Cerebellar cortex (tissue), 1 donor: Measurements from ENCODE around the gene ZNF296.

Experiments
- DNase-seq: peaks from one replicate; pipeline ENCODE4 v3.0.0-alpha.2; 2015; ENCODE audit warnings: low spot score

ZNF296 gene

DNA sequence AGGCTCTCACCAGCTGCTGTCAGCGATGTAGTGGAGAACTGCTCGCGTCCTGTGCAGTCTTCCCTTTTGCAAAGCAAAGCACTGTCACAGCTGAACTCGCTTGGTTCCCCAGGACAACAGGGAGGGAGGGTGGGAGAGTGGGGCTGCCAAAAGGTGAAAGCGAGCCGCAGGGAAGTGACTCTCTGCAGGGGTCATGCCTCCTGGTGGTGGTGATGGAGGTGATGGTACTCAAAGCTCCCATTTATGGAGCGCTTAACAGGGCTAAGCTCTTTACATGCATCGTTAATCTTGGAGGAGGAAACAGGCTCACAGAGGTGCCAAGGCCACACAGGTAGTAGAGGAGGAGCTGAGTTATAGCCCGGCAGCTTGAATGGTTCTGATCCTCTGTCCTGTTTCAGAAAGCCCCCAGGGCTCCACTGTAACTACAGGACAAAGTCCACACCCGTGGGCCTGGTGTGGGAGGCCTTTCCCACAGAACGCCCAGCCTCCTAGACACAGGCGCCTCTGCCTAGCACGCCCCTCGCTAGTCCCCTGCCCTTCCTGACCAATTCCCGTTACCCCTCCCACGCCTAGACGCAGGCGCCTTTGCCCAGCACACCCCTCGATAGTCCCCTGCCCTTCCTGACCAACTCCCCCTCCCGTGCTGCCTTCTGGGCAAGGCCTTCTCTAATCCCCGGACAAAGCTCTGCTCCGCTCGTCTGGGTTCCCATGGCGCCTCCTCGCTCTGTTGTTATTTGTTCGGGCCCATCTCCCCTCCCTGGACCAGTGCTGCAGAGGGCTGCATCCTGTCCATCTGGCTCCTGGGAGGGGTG is 27.4 kb upstream of the ZNF296 start:
- peak; percentile 51 for DNase-seq

DNA sequence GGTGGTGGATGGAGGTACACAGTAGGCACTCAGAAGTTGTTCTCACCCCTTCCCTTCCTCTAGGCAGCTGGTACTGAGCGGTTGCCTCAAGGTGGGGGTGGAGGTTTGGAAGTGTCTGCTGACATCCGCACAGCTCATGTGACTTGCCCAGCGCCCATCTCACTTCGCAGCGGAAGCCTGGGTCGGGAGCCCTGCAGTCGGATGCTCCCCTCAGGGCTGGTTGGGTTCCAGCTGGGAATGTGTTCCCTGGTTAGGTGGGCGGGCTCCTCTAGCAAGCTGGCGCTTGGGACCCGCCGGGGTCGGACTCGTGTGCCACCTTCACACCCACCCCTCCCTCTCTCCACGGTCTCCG is 26.9 kb upstream of the ZNF296 start:
- DNase-seq, result peak; percentile 47

DNA sequence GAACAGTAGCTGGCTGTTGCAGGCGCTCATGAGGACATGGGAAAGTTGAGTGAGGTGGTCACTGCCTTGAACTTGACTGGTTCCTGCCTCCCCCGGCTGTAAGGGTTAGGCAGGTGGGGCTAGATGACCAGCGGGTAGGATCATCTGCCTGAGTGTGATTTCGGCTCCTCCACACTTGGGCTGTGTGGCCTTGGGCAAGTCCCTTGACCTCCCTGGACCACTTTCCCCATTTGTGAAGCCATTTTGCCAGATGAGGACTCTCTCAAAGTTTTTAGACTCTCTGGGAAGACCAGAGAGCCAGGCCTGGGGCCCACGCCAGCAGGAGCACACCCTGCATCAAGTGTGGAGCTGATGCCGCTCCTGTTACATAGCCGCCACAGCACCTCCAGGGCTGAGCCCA is 26.2 kb upstream of the ZNF296 start:
- DNase-seq, result no peak

DNA sequence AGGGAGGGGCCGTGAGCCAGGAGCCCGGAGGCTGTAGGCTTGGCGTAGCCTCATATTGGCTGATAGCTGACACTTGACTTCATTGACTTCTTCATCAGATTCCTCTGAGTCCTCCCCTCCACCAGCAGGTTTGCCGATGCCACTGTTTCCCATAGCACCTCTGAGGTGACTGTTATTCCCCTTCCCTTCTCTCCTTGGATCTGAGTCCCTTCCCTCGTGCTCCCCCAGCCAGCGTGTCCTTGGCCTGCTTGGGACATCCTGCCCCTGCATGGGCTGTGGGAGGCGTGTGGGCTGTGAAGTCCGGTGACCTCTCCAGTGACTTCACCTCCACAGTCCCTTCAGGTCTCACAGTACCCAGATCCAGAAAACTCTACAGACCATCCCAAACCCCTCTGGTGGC is 25.5 kb upstream of the ZNF296 start:
- no peak for DNase-seq

DNA sequence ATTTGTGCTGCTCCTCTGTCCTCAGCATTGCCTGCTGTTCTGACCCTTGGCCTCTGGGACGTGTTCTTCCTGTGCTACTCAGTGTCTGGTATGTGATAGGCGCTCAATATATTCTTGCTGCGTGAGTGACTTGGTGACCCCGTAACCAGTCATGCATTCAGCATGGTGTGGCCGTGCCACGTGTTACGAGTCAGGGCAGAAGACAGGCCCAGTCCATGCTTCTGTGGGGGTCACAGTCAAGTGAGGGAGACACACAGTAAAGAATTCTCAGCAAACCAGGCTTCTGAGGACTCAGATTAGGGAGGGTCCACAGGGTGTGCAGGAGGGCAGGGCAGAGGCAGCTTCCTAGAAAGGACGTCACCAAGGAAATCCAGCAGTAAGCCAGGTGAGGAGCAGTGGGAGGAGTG is 24.6 kb upstream of the ZNF296 start:
- no peak for DNase-seq

DNA sequence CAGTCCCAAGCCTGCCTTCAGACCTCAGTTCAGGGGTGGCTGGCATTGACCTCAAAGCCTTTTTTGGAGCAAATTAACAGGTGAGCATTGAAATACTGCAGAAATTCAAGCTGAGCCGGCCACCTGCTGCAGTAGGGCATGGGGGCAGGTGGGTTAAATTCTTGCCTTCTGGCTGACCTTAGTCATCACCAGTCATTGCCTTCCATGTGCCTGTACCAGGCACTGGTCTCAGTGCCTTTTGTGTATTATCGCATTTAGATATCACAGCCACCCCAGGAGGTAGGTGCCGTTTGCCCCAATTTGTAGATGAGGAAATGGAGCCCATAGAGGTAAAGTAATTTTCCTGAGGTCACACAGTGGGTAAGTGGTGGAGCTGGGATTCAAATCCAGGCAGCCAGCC is 23.9 kb upstream of the ZNF296 start:
- DNase-seq, result no peak

DNA sequence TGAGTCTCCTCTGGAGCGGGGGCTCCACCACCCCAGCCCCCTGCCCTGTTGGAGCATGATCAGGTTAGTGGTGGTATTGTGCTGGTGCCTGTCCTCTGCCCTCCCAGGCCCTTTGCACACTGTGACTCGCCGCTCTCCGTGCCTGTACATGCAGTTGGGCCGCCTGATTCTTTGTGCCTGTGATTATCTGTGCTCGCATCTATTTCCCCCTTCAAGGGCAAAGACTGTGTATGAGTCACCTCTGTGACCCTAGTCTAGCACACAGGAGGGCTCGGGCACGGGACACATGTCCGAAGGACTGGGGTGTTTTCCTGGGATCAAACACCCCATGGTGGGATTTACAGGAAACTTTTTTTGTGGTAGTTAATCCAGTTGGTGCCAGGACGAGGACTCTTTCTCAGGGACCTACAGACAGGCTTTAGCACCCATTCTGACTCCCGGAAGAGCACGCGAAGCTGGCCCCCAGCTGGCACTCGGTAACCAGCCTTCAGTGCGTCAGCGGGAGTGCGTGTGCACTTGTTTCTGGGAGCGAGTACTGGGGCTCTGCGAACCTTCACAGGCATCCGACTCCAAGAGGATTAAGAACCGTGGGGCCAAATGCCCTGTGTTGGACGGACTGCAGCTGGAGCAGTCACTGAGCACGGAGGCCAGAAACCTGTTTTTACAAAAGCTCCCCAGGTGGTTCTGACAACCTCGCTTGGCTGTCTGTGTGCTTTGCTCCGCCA is 23.4 kb upstream of the ZNF296 start:
- peak; percentile 82 for DNase-seq

DNA sequence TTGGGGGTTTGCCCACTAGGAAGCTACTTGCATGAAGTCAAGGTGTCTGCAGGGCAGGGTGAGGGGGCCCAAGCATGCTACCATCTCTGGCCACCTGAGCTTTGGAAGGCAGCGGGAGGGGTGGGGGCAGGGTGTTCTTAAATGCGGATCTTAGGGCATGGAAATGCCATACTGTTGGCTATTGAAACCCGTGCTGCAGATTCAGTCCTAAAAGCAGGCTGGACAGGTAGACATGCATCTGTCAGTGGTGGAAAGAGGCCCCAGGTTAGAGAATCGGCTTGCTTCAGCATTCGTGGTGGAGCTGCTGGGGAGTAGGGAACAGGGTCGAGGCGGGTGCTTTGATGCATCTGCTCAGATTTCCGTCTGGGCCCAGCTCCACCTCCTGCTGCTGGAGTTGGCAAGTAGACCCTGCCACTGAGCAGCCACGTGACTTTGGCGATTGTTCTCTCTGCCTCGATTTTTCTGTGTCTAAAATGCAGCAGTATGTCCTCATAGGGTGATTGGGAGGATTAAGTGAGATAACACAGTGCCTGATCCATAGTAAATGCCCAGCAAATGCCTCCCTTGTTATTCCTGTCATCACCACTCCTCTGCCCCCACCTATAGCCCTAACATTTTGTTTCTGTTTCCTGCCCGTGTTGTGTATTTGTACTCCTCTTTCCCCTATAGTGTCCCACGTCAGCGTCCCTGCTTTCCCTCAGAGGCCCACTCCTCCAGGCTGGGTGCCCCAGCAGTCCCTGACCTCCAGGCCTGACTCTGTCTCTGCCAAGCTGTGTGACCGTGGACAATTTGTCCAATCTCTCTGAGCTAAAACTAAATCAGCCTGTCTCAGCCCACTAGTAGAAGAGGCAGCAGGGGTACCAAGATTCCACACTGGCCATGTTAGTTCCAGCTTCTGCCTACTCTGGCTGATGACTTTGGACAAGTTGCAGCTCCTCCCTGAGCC is 22.5 kb upstream of the ZNF296 start:
- peak; percentile 82 for DNase-seq

DNA sequence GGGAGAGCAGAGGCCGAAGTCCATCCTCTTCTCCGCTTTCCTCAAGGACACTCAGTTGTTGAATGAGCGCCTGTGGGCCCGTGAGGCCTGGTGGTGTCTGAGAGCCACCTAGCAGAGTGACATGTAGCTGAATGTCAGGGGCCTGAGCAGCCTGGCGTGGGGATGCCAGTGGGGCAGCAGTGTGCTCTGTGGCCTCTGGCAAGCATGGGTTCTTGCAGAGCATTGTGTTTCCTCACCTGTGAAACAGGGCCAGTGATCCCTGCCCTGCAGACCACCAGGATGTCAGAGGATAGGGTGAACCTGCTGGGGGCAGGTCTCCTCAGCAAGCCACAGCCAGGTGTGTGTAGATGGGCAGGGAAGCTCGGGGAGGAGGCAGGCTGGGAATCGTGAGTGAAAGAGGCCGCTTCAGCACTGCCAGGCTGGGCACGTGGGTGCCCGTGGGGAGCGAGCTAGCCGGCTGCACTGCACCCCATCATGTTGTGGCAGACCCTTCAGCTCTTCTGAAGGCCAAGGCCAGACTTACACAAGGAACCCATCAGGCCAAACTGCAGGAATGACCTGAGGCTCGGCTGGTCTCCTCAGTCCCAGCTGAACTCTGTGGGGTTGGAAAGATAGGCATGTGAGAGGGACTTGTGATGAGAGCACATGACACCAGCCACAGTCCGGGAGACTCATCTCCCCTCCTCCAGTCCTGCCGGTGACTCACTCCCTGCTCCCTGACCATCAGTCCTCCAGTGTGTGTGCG is 21.7 kb upstream of the ZNF296 start:
- peak; percentile 48 for DNase-seq

DNA sequence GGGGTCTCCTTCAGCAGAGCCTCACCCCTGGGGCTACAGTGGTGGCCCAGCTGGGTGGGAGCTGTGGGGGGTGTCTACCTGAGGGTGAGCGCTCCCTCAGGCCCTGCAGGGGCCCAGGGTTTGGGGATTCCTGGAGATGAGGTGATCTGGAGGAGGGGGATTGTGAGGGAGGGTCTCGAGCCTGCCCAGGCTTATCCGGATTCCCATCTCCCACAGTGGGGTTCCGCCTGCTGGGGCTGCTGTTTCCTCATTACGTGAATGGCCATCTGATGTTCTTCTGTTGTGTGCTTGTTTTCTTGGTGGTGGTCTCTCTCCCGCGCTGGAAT is 21.1 kb upstream of the ZNF296 start:
- no peak for DNase-seq

DNA sequence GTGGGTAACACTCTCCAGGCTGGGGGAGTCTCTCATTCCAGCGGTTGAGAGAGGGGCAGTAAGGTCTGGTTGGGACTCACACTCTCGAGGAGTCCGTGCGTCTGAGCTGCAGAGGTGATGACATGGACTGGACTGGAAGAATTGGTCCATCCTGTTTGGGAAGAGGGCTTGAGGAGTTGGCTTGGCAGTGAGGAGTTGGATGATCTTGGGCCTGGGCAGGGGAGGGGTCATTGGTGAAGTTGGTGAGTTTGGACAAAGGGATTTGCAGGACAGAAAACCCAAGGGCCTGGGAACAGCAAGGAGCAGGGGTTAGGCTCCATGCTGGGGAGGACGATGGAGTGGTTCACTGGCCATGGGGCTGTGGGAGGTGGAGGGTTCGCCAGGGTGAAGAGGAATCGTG is 20.4 kb upstream of the ZNF296 start:
- no peak for DNase-seq

DNA sequence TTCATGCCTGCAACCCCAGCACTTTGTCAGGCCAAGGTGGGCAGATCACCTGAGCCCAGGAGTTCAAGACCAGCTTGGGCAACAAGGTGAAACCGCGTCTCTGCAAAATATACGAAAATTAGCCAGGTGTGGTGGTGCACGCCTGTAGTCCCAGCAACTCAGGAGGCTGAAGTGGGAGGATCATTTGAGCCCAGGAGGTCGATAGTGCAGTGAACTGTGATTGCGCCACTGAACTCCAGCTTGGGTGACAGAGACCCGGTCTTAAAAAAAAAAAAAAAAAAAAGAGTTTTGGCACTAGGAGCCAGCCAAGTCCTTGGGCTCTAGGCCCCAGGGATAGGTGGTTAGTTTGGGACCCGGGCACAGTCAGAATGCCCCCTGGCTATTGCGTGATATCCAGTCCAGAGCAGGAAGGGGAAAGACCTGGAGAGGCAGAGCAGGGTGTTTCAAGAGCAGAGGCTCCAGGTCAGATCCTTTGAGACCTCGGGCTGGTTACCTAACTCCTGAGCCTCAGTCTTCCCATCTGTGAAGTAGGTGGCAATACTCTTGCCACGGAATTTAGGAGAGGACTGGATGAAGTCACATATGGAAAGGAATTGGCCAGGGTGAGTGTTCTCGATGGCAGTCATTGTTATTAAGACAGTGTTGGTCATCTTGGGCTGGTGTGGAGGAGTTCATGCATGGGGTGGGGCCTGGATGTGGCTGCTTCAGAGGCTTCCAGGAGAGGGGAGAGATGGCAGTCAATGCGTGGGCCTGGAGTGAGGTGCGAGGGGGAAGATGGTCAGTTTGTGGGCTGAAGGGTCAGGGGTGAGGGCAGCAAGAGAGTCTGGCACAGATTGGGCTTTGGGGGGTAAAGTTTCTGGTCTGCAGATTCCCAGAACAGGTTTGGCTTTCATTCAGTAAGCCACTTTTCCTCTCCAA is 19.5 kb upstream of the ZNF296 start:
- no peak for DNase-seq

DNA sequence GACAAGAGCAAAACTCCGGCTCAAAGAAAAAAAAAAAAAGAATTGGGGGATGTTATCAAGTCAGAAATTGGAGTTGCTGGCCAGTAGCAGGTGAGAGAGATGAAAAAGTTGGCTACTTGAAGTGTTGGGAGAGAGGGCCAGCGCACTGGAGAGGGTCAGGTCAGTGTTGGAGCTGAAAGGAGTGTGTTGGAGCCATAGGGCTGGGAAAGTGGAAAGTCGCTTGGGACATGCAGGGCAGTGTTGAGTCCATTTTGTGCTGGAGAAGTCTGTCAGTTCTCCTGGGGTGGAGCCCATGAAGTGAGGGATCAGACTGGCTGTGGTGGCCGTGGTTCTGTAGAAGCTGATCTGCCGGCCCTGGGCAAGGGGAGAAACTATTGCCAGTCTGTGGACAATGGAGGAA is 18.4 kb upstream of the ZNF296 start:
- DNase-seq, result no peak

DNA sequence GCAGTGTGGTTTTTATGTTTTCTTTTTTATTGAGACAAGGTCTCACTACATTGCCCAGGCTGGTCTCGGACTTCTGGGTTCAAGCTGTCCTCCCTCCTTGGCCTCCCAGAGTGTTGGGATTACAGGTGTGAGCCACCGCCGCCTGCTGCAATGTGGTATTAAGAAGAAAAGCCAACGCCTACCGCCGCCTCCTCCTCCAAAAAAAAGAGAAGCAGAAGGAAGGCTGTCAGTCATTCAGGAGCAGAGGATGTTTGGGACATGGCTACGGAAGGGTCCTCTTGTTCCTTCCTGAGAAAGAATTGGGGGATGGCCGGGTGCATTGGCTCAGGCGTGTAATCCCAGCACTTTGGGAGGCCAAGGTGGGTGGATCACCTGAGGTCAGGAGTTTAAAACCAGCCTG is 17.9 kb upstream of the ZNF296 start:
- no peak for DNase-seq

DNA sequence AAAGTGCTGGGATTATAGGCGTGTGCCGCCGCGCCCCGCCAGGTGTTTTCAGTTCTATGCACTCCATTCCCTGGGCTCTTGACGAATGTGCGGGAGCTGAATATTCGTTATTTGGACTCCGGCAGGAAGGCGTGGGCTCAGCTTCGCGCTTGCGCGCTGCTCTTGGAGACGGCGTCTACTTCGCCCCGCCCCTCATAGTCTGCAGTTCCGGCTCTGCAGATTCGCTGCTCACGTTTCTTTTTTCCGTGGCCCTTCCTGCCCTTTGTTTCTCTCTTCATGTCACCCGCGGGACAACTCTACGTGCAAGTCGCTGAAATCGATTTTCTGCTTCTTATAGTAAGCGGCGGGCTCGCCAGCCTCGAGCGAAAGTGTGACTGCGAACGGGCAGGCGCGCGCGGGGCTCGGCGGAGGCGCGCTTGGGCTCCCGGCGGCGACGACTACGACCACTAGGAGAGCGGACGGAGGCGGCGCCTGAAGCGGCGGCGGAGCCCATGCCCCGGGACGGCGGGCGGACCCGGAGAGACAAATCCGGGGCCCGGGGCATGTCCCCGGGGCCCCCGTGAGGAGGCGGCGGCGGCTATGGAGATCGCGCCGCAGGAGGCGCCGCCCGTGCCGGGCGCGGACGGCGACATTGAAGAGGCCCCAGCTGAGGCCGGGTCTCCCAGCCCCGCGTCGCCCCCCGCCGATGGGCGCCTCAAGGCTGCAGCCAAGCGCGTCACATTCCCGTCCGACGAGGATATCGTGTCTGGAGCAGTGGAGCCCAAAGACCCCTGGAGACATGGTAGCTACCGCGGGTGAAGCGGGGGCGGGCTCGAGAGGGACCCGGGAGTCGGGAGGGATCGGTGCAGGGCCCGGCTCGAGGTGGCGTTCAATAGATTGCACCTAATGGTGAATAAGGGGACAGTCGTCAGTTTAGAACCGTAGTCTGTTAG is 16.7 kb upstream of the ZNF296 start, which contains the start of gene PPP1R37:
PPP1R37 (plus strand) TSS at position 433 of the 932 bp plus-strand sequence; CDS start at position 580, 147 bp downstream.
- peak; percentile 97 for DNase-seq

DNA sequence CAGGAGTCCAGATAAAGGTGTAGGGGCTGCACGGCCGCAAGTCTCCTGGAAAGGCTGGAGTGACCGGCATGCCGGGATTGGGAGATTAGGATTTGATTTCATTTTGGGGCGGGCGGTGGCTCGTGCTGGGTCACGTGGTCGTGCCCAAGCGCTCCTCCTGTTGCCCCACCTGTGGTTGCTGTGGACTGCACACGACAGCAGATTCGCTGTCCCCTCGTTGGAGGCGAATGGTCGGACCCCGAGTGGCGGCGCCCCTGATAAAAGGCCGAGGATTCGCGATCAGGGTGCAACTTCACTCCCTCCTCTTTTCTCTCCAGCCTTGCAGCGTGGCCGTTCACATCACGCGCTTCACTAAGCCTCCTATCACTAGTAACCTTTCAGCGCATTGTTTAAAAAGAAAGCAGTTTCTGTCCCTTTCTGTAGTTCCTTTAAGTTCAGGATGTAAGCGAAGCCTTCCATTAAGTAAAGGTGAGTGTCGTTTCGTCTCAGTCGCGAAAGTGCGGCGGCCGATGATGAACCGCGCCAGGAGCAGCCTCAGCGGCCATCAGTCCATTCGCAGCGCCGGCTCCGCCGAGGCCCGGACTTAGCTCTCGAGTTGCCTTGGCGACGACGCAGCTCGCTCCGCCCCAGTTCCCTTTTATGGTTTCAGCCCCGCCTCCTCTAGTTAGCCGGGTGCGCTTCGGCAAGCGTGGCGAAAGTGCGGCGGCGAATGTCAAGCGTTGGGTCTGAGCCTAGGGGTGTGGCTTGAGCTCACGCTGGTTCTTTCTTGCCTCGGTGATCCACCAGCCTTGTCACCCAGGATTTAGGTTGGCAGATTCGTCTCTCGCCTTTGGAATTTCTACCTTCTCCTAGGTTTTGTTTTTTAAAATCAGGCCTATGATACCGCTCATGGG is 15.0 kb upstream of the ZNF296 start:
- DNase-seq, result peak; percentile 99

DNA sequence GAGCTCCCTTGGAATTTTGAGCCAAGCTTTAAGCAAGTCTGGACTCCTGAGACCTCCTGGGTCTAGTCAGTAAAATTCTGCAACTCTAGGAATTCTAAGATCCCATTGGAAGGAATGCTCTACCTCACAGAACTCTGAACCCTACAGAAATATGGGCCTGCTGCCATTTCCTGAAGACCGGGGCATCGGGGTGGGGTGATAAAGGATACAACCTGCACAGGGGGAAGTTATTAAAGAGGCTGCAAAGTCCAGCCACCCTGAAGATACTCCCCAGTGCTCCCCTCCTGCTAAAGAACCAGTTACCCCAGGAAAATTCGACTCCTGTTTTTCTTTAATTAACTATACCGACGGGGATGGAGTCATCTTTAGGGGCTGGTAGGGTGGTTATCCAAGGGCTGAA is 14.3 kb upstream of the ZNF296 start:
- DNase-seq, result no peak

DNA sequence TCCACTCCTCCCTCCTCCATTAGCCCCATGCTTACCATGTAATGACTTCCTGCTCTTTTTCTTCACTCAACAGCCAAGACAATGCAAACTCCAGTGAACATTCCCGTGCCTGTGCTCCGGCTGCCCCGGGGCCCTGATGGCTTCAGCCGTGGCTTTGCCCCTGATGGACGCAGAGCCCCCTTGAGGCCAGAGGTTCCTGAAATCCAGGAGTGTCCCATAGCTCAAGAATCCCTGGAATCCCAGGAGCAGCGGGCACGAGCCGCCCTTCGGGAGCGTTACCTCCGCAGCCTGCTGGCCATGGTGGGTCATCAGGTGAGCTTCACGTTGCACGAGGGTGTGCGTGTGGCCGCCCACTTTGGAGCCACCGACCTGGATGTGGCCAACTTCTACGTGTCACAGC is 13.8 kb upstream of the ZNF296 start:
- peak; percentile 64 for DNase-seq

DNA sequence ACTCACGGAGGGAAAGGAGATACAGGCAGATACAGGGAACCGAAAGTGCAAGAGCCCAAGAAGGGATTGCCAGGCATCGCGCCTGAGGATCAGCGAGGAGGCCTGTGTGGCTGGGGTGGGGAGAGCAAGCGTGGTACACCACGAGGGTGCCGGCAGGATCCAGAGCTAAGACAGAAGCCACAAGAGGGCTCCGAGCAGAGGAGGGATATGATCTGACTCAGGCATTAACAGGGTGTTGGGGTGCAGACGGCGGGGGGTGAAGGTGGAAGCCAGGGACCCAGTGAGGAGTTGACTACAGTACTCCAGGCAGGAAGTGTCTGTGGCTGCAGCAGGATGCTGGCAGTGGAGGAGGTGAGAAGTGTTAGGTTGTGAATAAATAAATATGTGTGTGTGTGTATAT is 11.3 kb upstream of the ZNF296 start:
- no peak for DNase-seq
